ENCODE data around the gene NEK1.

Gene NEK1

GRCh38 chr4:169348541-169348940, 263.8 kb downstream of the NEK1 start:
- Histone ChIP-seq H3K27me3 (replicated peaks) (no peaks in the 10 kb centered on the region), H3K27ac (no peak overlapping the region), H3K4me3 (ENCODE audit: low read depth, low read length) (no peak overlapping the region), H3K36me3 (replicated peaks) (no peaks in the 10 kb centered on the region)
- DNase-seq, result no peak
- in situ Hi-C loops (cut with HindIII; ENCODE audit: low pct_ligation_motif_present, low sequenced_read_pairs), result no loop called here
- no peak for TF ChIP-seq CTCF (IDR thresholded peaks at IDR 0.05; ENCODE audit: low read depth, low read length, missing control alignments)

- Histone ChIP-seq H3K36me3 (replicated peaks) (no peaks in the 10 kb centered on the region), H3K4me3 (ENCODE audit: low read depth, low read length) (no peak overlapping the region), H3K27me3 (replicated peaks) (no peaks in the 10 kb centered on the region), H3K27ac (no peak overlapping the region)
- in situ Hi-C loops (cut with HindIII; ENCODE audit: low pct_ligation_motif_present, low sequenced_read_pairs), result no loop called here
- DNase-seq, result no peak
- no peak for TF ChIP-seq CTCF (IDR thresholded peaks at IDR 0.05; ENCODE audit: low read depth, low read length, missing control alignments)
Measured at GRCh38 chr4:169346840-169347239, 265.5 kb downstream of the NEK1 start.

GRCh38 chr4:169345316-169345721, 267.1 kb downstream of the NEK1 start:
- no peak for TF ChIP-seq CTCF (IDR thresholded peaks at IDR 0.05; ENCODE audit: low read depth, low read length, missing control alignments)
- Histone ChIP-seq H3K27me3 (replicated peaks) (no peaks in the 10 kb centered on the region), H3K4me3 (ENCODE audit: low read depth, low read length) (no peak overlapping the region), H3K36me3 (replicated peaks) (no peaks in the 10 kb centered on the region), H3K27ac (no peak overlapping the region)
- in situ Hi-C loops (cut with HindIII; ENCODE audit: low pct_ligation_motif_present, low sequenced_read_pairs), result no loop called here
- peak; percentile 23 for DNase-seq

Data from brain microvascular endothelial cell (primary cell).